HepG2 (cell line): ENCODE measurements around the gene ANKRD17. TPM values are rescaled to one million over a fixed set of nuclear protein-coding genes. Genes with fewer than 3 reads are reported as not detected.

ENCODE experiments used
- AGO1 ChIP-seq: fragments of 200-400 bp; formaldehyde crosslinking; IDR thresholded peaks from 2 replicates; pipeline ENCODE4 v1.6.1; 2017; ENCODE audit warnings: mild to moderate bottlenecking, low read depth, low read length, moderate library complexity; ENCODE audit not compliant: poor library complexity, severe bottlenecking
- ARID2 ChIP-seq: sonication (generic); formaldehyde crosslinking; IDR thresholded peaks from 2 replicates; pipeline ENCODE4 v1.8.1; 2022; ENCODE audit warnings: mild to moderate bottlenecking, missing genetic modification reagents, borderline replicate concordance
- ATF7-NPFF ChIP-seq: sonication (generic); formaldehyde crosslinking; IDR thresholded peaks from 2 replicates; pipeline ENCODE4 v1.8.1; 2023; ENCODE audit warnings: mild to moderate bottlenecking, low read depth, missing genetic modification reagents, moderate library complexity
- CBFB ChIP-seq: sonication (generic); formaldehyde crosslinking; IDR thresholded peaks from 2 replicates; pipeline ENCODE4 v1.4.0; 2020; ENCODE audit warnings: missing genetic modification reagents
- CEBPB ChIP-seq: IDR thresholded peaks from 2 replicates; pipeline ENCODE4 v1.6.1; 2011; ENCODE audit warnings: low read depth, low read length, improper control_type of control experiment, borderline replicate concordance
- ELF4 ChIP-seq: sonication (generic); formaldehyde crosslinking; IDR thresholded peaks from 2 replicates; pipeline ENCODE4 v1.5.0; 2020; ENCODE audit warnings: missing genetic modification reagents, mild to moderate bottlenecking, moderate library complexity, borderline replicate concordance
- GATA4 ChIP-seq: sonication (generic); IDR thresholded peaks from 2 replicates; pipeline ENCODE4 v1.6.1; 2016; ENCODE audit warnings: antibody characterized with exemption, low read depth, borderline replicate concordance
- HMGA1 ChIP-seq: sonication (generic); formaldehyde crosslinking; conservative IDR thresholded peaks from 2 replicates; pipeline ENCODE4 v1.4.0; 2020; ENCODE audit warnings: missing genetic modification reagents
- HNF1B ChIP-seq: sonication (generic); formaldehyde crosslinking; IDR thresholded peaks from 2 replicates; pipeline ENCODE4 v1.5.1; 2020; ENCODE audit warnings: mild to moderate bottlenecking, moderate library complexity, missing genetic modification reagents
- NFKB2 ChIP-seq: sonication (generic); formaldehyde crosslinking; IDR thresholded peaks from 2 replicates; pipeline ENCODE4 v1.4.0; 2020; ENCODE audit warnings: missing genetic modification reagents, borderline replicate concordance
- RCOR2 ChIP-seq: IDR thresholded peaks from 2 replicates; pipeline ENCODE4 v1.6.1; 2016; ENCODE audit warnings: missing biosample characterization, missing genetic modification reagents
- SATB2 ChIP-seq: sonication (generic); formaldehyde crosslinking; IDR thresholded peaks from 2 replicates; pipeline ENCODE4 v1.5.0; 2020; ENCODE audit warnings: missing genetic modification reagents
- SMAD3 ChIP-seq: sonication (generic); formaldehyde crosslinking; IDR thresholded peaks from 2 replicates; pipeline ENCODE4 v1.4.0; 2020; ENCODE audit warnings: missing genetic modification reagents
- ZFP36L1 ChIP-seq: sonication (generic); formaldehyde crosslinking; IDR thresholded peaks from 2 replicates; pipeline ENCODE4 v1.8.0; 2022; ENCODE audit warnings: mild to moderate bottlenecking, missing genetic modification reagents, moderate library complexity
- ZFP62 ChIP-seq: sonication (generic); formaldehyde crosslinking; IDR thresholded peaks from 2 replicates; pipeline ENCODE4 v1.4.0; 2020; ENCODE audit warnings: missing genetic modification reagents
- ZMYM4 ChIP-seq: sonication (generic); formaldehyde crosslinking; IDR thresholded peaks from 2 replicates; pipeline ENCODE4 v1.8.1; 2023; ENCODE audit warnings: mild to moderate bottlenecking, missing genetic modification reagents
- ZNF143 ChIP-seq: sonication (generic); formaldehyde crosslinking; IDR thresholded peaks from 2 replicates; pipeline ENCODE4 v1.4.0; 2020; ENCODE audit warnings: missing genetic modification reagents
- ZNF326 ChIP-seq: sonication (generic); formaldehyde crosslinking; IDR thresholded peaks from 2 replicates; pipeline ENCODE4 v1.4.0; 2020; ENCODE audit warnings: missing genetic modification reagents, borderline replicate concordance
- ZNF567 ChIP-seq: sonication (generic); formaldehyde crosslinking; IDR thresholded peaks from 2 replicates; pipeline ENCODE4 v1.8.1; 2023; ENCODE audit warnings: mild to moderate bottlenecking, missing genetic modification reagents, borderline replicate concordance
- ZNF576 ChIP-seq: sonication (generic); formaldehyde crosslinking; IDR thresholded peaks from 2 replicates; pipeline ENCODE4 v1.4.0; 2020; ENCODE audit warnings: mild to moderate bottlenecking, missing genetic modification reagents
- ZNF670 ChIP-seq: sonication (generic); formaldehyde crosslinking; IDR thresholded peaks from 2 replicates; pipeline ENCODE4 v1.8.0; 2022; ENCODE audit warnings: mild to moderate bottlenecking, missing genetic modification reagents, borderline replicate concordance
- ZNF687 ChIP-seq: sonication (generic); formaldehyde crosslinking; IDR thresholded peaks from 2 replicates; pipeline ENCODE4 v1.5.1; 2020; ENCODE audit warnings: mild to moderate bottlenecking, missing genetic modification reagents, moderate library complexity
- ZNF703 ChIP-seq: sonication (generic); formaldehyde crosslinking; IDR thresholded peaks from 2 replicates; pipeline ENCODE4 v1.5.1; 2020; ENCODE audit warnings: missing genetic modification reagents, mild to moderate bottlenecking, moderate library complexity, borderline replicate concordance
- ZNF768 ChIP-seq: sonication (generic); formaldehyde crosslinking; IDR thresholded peaks from 2 replicates; pipeline ENCODE4 v1.4.0; 2020; ENCODE audit warnings: missing genetic modification reagents
- ZNF777 ChIP-seq: sonication (generic); formaldehyde crosslinking; IDR thresholded peaks from 2 replicates; pipeline ENCODE4 v1.4.0; 2020; ENCODE audit warnings: missing genetic modification reagents
- polyA plus RNA-seq, 8 experiments: library from polyadenylated mRNA; depleted of rRNA in 3 of 8; stranded (reverse) in 7 of 8; unstranded in 1 of 8; fragments of >200 nt; fragmentation: Illumina TruSeq in 4 of 8; extraction: Trizol in 4 of 8; gene quantifications; 2 replicates each; pipeline versions ENCODE4 v1.2.1 to v1.2.3, GENCODE V29; 2011 to 2016; ENCODE audit warnings: low read depth in 4 of 8, missing spikeins in 1 of 8, mixed read lengths in 1 of 8; ENCODE audit not compliant: insufficient read depth in 1 of 8
- total RNA-seq, 5 experiments: library from RNA; depleted of rRNA; stranded (reverse); fragments of >200 nt; fragmentation: Illumina TruSeq; extraction: Trizol; gene quantifications; 2 replicates each; pipeline ENCODE4 v1.2.3, GENCODE V29; 2016; ENCODE audit warnings: low read depth in 1 of 5

The ANKRD17 gene
- total and polyA plus RNA-seq, 2 of the 13 experiments (the other 11 are each of a cell fraction or from before 2014, with no cell fraction given): 55.7 to 61.1 TPM

- TF ChIP-seq HNF1B (CRISPR knock-in tag): peak; percentile 51
- no peak; the same call in none of the 2 replicates for TF ChIP-seq ARID2 (CRISPR knock-in tag)
- TF ChIP-seq RCOR2 (CRISPR knock-in tag): no peak
- no peak; the same call in 1 of the 2 replicates for TF ChIP-seq CBFB (CRISPR knock-in tag)
- no peak; the same call in 1 of the 2 replicates for TF ChIP-seq GATA4
- TF ChIP-seq ZNF777 (CRISPR knock-in tag): peak; percentile 57; the same call in 1 of the 2 replicates
- peak; percentile 87; the same call in 1 of the 2 replicates for TF ChIP-seq ZFP36L1
- TF ChIP-seq ZNF687 (CRISPR knock-in tag): peak; percentile 99
- no peak; the same call in 1 of the 2 replicates for TF ChIP-seq ZNF703 (CRISPR knock-in tag)
- peak; percentile 100 for TF ChIP-seq CEBPB
- no peak; the same call in 1 of the 2 replicates for TF ChIP-seq ELF4 (CRISPR knock-in tag)
- peak; percentile 81; the same call in 1 of the 2 replicates for TF ChIP-seq SATB2
- TF ChIP-seq ZMYM4: peak; percentile 96
- TF ChIP-seq ZNF567 (CRISPR knock-in tag): peak; percentile 82; the same call in 1 of the 2 replicates
- TF ChIP-seq AGO1: peak; percentile 86
- TF ChIP-seq HMGA1 (CRISPR knock-in tag): no peak
- TF ChIP-seq ZNF143 (CRISPR knock-in tag): peak; percentile 65
- TF ChIP-seq ZNF768 (CRISPR knock-in tag): peak; percentile 72; the same call in 1 of the 2 replicates
- TF ChIP-seq ATF7-NPFF (CRISPR knock-in tag): peak; percentile 94
- TF ChIP-seq ZNF670: peak; percentile 98
- TF ChIP-seq NFKB2 (CRISPR knock-in tag): peak; percentile 88; the same call in 1 of the 2 replicates
- no peak for TF ChIP-seq ZNF326 (CRISPR knock-in tag)
- no peak for TF ChIP-seq SMAD3 (CRISPR knock-in tag)
- peak; percentile 88 for TF ChIP-seq ZNF576 (CRISPR knock-in tag)
- TF ChIP-seq ZFP62 (CRISPR knock-in tag): no peak
Measured at GRCh38 chr4:73069338-73070073, 189.1 kb downstream of the ANKRD17 start, which contains the start of gene COX18 (continued).
